CD14-positive monocyte (primary cell): ENCODE data around the gene KLF13. TPM values are rescaled to one million over a fixed set of nuclear protein-coding genes. Genes with fewer than 3 reads are reported as not detected.

Experiments used
- DNase-seq, 3 donors: peaks; one replicate each; pipeline ENCODE4 v3.0.0-alpha.2; 2011 to 2022
- H2AFZ ChIP-seq: 2 replicates; pipeline ENCODE4 v1.6.0; 2012; ENCODE audit warnings: mild to moderate bottlenecking, low read depth, low read length, inconsistent platforms; ENCODE audit not compliant: insufficient read depth, poor library complexity, severe bottlenecking
- H3K27ac ChIP-seq, 2 donors: 1 replicate in 1 of 2; 2 replicates in 1 of 2; pipeline ENCODE4 v1.5.1; 2012 to 2013; ENCODE audit warnings: low read length in 2 of 2, control low read depth in 1 of 2, inconsistent platforms in 1 of 2, low read depth in 1 of 2, mild to moderate bottlenecking in 1 of 2
- H3K27me3 ChIP-seq, 2 donors: one replicate each; pipeline versions ENCODE4 v1.6.0 to v1.6.1; 2011 to 2013; ENCODE audit warnings: low read length in 2 of 2; ENCODE audit not compliant: control insufficient read depth in 2 of 2, insufficient read depth in 2 of 2
- H3K36me3 ChIP-seq, 2 donors: replicated peaks in 1 of 2; 1 replicate in 1 of 2; 2 replicates in 1 of 2; pipeline versions ENCODE4 v1.5.1 to v1.6.1; 2012 to 2013; ENCODE audit warnings: low read length in 2 of 2, control low read depth in 1 of 2, inconsistent platforms in 1 of 2, mild to moderate bottlenecking in 1 of 2; ENCODE audit not compliant: insufficient read depth in 2 of 2, control insufficient read depth in 1 of 2
- H3K4me1 ChIP-seq, 2 donors: 1 replicate in 1 of 2; 2 replicates in 1 of 2; pipeline versions ENCODE4 v1.5.1 to v1.6.1; 2012 to 2013; ENCODE audit warnings: low read length in 2 of 2, control low read depth in 1 of 2, inconsistent platforms in 1 of 2, mild to moderate bottlenecking in 1 of 2, moderate library complexity in 1 of 2; ENCODE audit not compliant: insufficient read depth in 2 of 2, control insufficient read depth in 1 of 2
- H3K4me2 ChIP-seq: replicated peaks from 2 replicates; pipeline ENCODE3; 2012; ENCODE audit warnings: low read length, moderate library complexity, mild to moderate bottlenecking; ENCODE audit not compliant: poor library complexity, severe bottlenecking; ENCODE audit errors: extremely low read depth
- H3K4me3 ChIP-seq, 3 experiments: fragments of 200-600 bp in 1 of 3; sonication (generic) in 1 of 3; replicated peaks in 1 of 3; 1 replicate in 2 of 3; 2 replicates in 1 of 3; pipeline ENCODE4 v1.5.1; 2011 to 2013; ENCODE audit warnings: low read length in 3 of 3, mild to moderate bottlenecking in 3 of 3, control low read depth in 2 of 3, low read depth in 2 of 3, inconsistent platforms in 1 of 3, moderate library complexity in 1 of 3
- H3K79me2 ChIP-seq: 2 replicates; pipeline ENCODE4 v1.6.0; 2012; ENCODE audit warnings: mild to moderate bottlenecking, control low read depth, inconsistent platforms, low read length, moderate library complexity; ENCODE audit not compliant: insufficient read depth
- H3K9ac ChIP-seq: 2 replicates; pipeline ENCODE4 v1.6.0; 2017; ENCODE audit warnings: low read length, mild to moderate bottlenecking; ENCODE audit not compliant: insufficient read depth, poor library complexity, severe bottlenecking
- H3K9me3 ChIP-seq, 2 donors: replicated peaks in 1 of 2; 1 replicate in 1 of 2; 2 replicates in 1 of 2; pipeline versions ENCODE4 v1.5.1 to v1.6.1; 2012 to 2013; ENCODE audit warnings: low read length in 2 of 2, control low read depth in 1 of 2; ENCODE audit not compliant: control insufficient read depth in 1 of 2, insufficient read depth in 1 of 2
- H4K20me1 ChIP-seq: 2 replicates; pipeline ENCODE4 v1.6.0; 2012; ENCODE audit warnings: mild to moderate bottlenecking, low read length, control low read depth, moderate library complexity; ENCODE audit not compliant: insufficient read depth
- H3K27ac Mint-ChIP-seq, 7 donors: one replicate each; pipeline ENCODE4 v1.8.0; 2020; ENCODE audit warnings: mild to moderate bottlenecking in 7 of 7, mixed read lengths in 7 of 7, moderate library complexity in 6 of 7, inconsistent platforms in 2 of 7
- H3K27me3 Mint-ChIP-seq, 3 donors: one replicate each; pipeline ENCODE4 v1.8.0; 2021 to 2022; ENCODE audit warnings: low read depth in 3 of 3, mild to moderate bottlenecking in 3 of 3, mixed read lengths in 3 of 3, moderate library complexity in 3 of 3, inconsistent platforms in 1 of 3
- H3K36me3 Mint-ChIP-seq, 2 donors: one replicate each; pipeline ENCODE4 v1.8.0; 2020; ENCODE audit warnings: mixed read lengths in 2 of 2, inconsistent platforms in 1 of 2, mild to moderate bottlenecking in 1 of 2
- H3K4me1 Mint-ChIP-seq: one replicate; pipeline ENCODE4 v1.8.0; 2020; ENCODE audit warnings: mild to moderate bottlenecking, mixed read lengths
- H3K4me3 Mint-ChIP-seq, 2 donors: one replicate each; pipeline ENCODE4 v1.8.0; 2020; ENCODE audit warnings: mild to moderate bottlenecking in 2 of 2, mixed read lengths in 2 of 2, moderate library complexity in 1 of 2
- H3K9me3 Mint-ChIP-seq, 7 donors: one replicate each; pipeline ENCODE4 v1.8.0; 2020 to 2022; ENCODE audit warnings: mixed read lengths in 7 of 7, mild to moderate bottlenecking in 6 of 7, moderate library complexity in 6 of 7, inconsistent platforms in 2 of 7
- WGBS: methylation state at CpG from one replicate; pipeline ENCODE4 v1.1.5; 2013; ENCODE audit warnings: missing lambda C conversion rate; ENCODE audit not compliant: insufficient coverage; 5-methylcytosine and 5-hydroxymethylcytosine counted together
- intact Hi-C, 2 donors: fragments of 100-400 bp; cut with micrococcal nuclease; formaldehyde crosslinking; loops; one replicate each; pipeline versions ENCODE4 v1.15.0 to v1.15.1; 2023
- polyA plus RNA-seq, 3 donors: library from polyadenylated mRNA; depleted of rRNA in 1 of 3; unstranded in 2 of 3; stranded (reverse) in 1 of 3; fragments of 300-500 nt in 2 of 3; fragments of >200 nt in 1 of 3; fragmentation: Illumina TruSeq in 2 of 3; gene quantifications; 1 replicate in 2 of 3; 2 replicates in 1 of 3; pipeline ENCODE4 v1.2.3, GENCODE V29; 2012 to 2021
- TF ChIP-seq, protein P1 (sequence below): fragments of 200-600 bp; IDR thresholded peaks from one replicate; pipeline ENCODE4 v1.8.0; 2022; ENCODE audit warnings: antibody characterized with exemption, mild to moderate bottlenecking

KLF13 gene
- polyA plus RNA-seq, 3 donors = 22.5 to 121 (median 28.0) TPM

DNA sequence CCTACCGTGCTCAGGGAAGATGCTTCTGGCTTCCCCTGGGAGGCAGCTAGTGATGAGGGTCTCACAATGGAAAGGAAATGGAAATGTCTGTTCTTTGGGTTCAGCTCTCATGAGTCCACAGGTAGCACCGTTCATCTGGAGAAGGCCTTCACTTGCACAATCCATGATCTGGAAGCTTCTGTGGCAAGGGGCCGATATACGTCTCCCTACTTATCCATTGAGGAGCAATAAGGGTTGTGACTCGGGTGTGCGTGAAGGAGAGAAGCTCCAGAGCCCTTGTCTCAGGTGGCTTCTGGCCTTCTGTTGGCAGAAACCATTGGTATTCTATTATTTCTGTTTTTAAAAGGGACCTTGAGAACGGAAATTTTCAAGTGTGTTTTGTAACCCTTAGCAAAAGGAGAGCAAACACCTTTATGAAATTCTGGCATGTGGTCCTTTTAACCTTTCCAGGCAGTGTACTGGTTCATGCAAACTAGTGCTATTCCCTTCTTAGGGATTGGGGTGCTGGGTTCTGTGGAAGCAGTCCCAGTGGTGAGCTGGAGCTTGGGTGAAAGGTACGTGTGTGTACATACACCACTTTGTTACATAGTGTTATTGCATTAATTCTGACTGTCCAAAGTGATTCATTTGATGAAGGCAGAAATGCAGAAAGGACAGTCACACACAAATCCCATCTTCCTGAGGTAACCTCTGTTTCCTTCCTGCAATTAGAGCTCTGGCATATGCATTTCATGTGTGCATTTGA is 32.5 kb downstream of the KLF13 start:
- Mint-ChIP-seq H3K4me3 (no peak overlapping the region), H3K4me1 (peaks cover 100% of the 10 kb centered on the region), H3K27me3 (no peaks in the 10 kb centered on the region), H3K9me3 (peaks cover 0 to 2% (median 0%) of the 10 kb centered on the region in 7 donors), H3K27ac (peak overlapping the region in 6 of 7 donors; percentile 59 to 85 (median 75)), H3K36me3 (peaks cover 34 to 48% of the 10 kb centered on the region in 2 donors)
- Histone ChIP-seq H3K27me3 (no peaks in the 10 kb centered on the region), H3K27ac (peak overlapping the region in 1 of 2 donors; percentile 77), H2AFZ (no peak overlapping the region), H4K20me1 (peaks cover 100% of the 10 kb centered on the region), H3K9me3 (no peaks in the 10 kb centered on the region), H3K4me3 (peak overlapping the region in 1 of 3 experiments; percentile 59), H3K4me2 (peak overlapping the region; percentile 70), H3K79me2 (peaks cover 100% of the 10 kb centered on the region), H3K4me1 (peaks cover 98 to 100% of the 10 kb centered on the region in 2 donors), H3K9ac (no peak overlapping the region), H3K36me3 (peaks cover 10 to 46% of the 10 kb centered on the region in 2 donors)
- WGBS = 69% methylated on average over 2 of the region's 8 CpGs
- DNase-seq = peak in 2 of 3 donors; percentile 16 to 48
- TF ChIP-seq, protein P1, sequence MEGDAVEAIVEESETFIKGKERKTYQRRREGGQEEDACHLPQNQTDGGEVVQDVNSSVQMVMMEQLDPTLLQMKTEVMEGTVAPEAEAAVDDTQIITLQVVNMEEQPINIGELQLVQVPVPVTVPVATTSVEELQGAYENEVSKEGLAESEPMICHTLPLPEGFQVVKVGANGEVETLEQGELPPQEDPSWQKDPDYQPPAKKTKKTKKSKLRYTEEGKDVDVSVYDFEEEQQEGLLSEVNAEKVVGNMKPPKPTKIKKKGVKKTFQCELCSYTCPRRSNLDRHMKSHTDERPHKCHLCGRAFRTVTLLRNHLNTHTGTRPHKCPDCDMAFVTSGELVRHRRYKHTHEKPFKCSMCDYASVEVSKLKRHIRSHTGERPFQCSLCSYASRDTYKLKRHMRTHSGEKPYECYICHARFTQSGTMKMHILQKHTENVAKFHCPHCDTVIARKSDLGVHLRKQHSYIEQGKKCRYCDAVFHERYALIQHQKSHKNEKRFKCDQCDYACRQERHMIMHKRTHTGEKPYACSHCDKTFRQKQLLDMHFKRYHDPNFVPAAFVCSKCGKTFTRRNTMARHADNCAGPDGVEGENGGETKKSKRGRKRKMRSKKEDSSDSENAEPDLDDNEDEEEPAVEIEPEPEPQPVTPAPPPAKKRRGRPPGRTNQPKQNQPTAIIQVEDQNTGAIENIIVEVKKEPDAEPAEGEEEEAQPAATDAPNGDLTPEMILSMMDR = no peak
- intact Hi-C loops = no loop called here

DNA sequence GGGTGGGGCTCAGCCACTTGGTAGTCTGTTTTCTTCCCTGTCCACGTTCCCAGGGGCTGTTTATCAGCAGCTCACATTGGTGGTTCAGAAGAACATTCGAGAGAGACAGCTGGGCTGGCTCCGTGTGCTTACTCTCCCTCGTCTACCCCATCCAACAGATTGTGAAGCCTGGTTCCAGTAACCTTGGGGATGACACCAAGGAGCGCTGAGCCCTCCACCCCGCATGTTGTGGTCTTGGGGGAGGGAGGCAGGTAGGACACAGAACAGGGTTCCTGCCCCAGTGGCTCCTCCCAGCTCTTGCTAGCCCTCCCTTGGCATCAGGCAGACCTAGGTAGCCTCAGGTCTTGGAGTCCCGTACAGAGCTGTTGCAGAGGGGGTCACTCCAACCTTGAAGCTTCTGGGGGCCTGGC is 33.1 kb downstream of the KLF13 start:
- peaks cover 98 to 100% of the 10 kb centered on the region in 2 donors for H3K4me1 ChIP-seq
- H3K27me3 Mint-ChIP-seq = no peaks in the 10 kb centered on the region
- no peaks in the 10 kb centered on the region for H3K27me3 ChIP-seq
- peak overlapping the region; percentile 71 to 77 for H3K27ac ChIP-seq
- peaks cover 13 to 47% of the 10 kb centered on the region in 2 donors for H3K36me3 ChIP-seq
- DNase-seq = no peak
- peak overlapping the region in 1 of 3 experiments; percentile 59 for H3K4me3 ChIP-seq
- H3K4me3 Mint-ChIP-seq = no peak overlapping the region
- 41% methylated on average over 2 of the region's 7 CpGs for WGBS
- H4K20me1 ChIP-seq = peaks cover 100% of the 10 kb centered on the region
- peaks cover 37 to 50% of the 10 kb centered on the region in 2 donors for H3K36me3 Mint-ChIP-seq
- H3K9ac ChIP-seq = peak overlapping the region; percentile 47
- peaks cover 100% of the 10 kb centered on the region for H3K4me1 Mint-ChIP-seq
- H3K9me3 ChIP-seq = no peaks in the 10 kb centered on the region
- H2AFZ ChIP-seq = no peak overlapping the region
- peaks cover 100% of the 10 kb centered on the region for H3K79me2 ChIP-seq
- intact Hi-C loops = loop anchor here in 1 of 2 donors (5.0 kb wide), 1 partner anchor 32 kb away; the partner anchor contains the start of gene KLF13
- peak overlapping the region in 6 of 7 donors; percentile 69 to 84 (median 74) for H3K27ac Mint-ChIP-seq
- H3K9me3 Mint-ChIP-seq = peaks cover 0 to 2% (median 0%) of the 10 kb centered on the region in 7 donors
- TF ChIP-seq, protein P1 = no peak
- peak overlapping the region; percentile 70 for H3K4me2 ChIP-seq
